Measurements from ENCODE around the gene CCDC185.

- TF ChIP-seq POLR2A (IDR thresholded peaks at IDR 0.05; ENCODE audit: low read depth, low read length) (no peak), POLR2AphosphoS5 (IDR thresholded peaks at IDR 0.05; ENCODE audit: low read depth, low read length) (no peak)
Measured at GRCh38 chr1:223353939-223354338, 39.3 kb upstream of the CCDC185 start.
